GM19467 (cell line): ENCODE results near the gene SH3BP4.

Experiments used
- ATAC-seq: cut with Tn5 transposase; IDR thresholded peaks from one replicate; pipeline ENCODE4 v1.9.1; 2021; ENCODE audit warnings: mild to moderate bottlenecking, moderate library complexity; ENCODE audit not compliant: unreplicated experiment

SH3BP4 gene

GRCh38 chr2:234981197-234982095 lies 29.6 kb downstream of the SH3BP4 start:
- no peak for ATAC-seq

GRCh38 chr2:234982096-234982834 lies 30.4 kb downstream of the SH3BP4 start:
- ATAC-seq = no peak

GRCh38 chr2:234983011-234983726 lies 31.4 kb downstream of the SH3BP4 start:
- no peak for ATAC-seq

GRCh38 chr2:234985608-234986245 lies 33.9 kb downstream of the SH3BP4 start:
- no peak for ATAC-seq

GRCh38 chr2:234986390-234986789 lies 34.6 kb downstream of the SH3BP4 start:
- no peak for ATAC-seq

GRCh38 chr2:234986876-234987720 lies 35.3 kb downstream of the SH3BP4 start:
- no peak for ATAC-seq

- ATAC-seq = no peak
Measured at GRCh38 chr2:234987754-234988153, 35.9 kb downstream of the SH3BP4 start.

GRCh38 chr2:234988491-234988890 lies 36.7 kb downstream of the SH3BP4 start:
- ATAC-seq = no peak

- no peak for ATAC-seq
Measured at GRCh38 chr2:234989183-234989701, 37.4 kb downstream of the SH3BP4 start.

- ATAC-seq = no peak
Measured at GRCh38 chr2:234990300-234990699, 38.5 kb downstream of the SH3BP4 start.

- ATAC-seq = no peak
Measured at GRCh38 chr2:234991290-234991689, 39.5 kb downstream of the SH3BP4 start.

GRCh38 chr2:234991793-234992192 lies 40.0 kb downstream of the SH3BP4 start:
- ATAC-seq = no peak

- ATAC-seq = no peak
Measured at GRCh38 chr2:234992196-234992595, 40.4 kb downstream of the SH3BP4 start.

GRCh38 chr2:234992624-234993349 lies 41.0 kb downstream of the SH3BP4 start:
- ATAC-seq = no peak

GRCh38 chr2:234993541-234993981 lies 41.7 kb downstream of the SH3BP4 start:
- ATAC-seq = no peak

GRCh38 chr2:234994438-234995321 lies 42.9 kb downstream of the SH3BP4 start:
- ATAC-seq = no peak

- ATAC-seq = no peak
Measured at GRCh38 chr2:234995332-234996068, 43.7 kb downstream of the SH3BP4 start.
